Keratinocyte (primary cell): ENCODE results near the gene ETHE1. TPM values are rescaled to one million over a fixed set of nuclear protein-coding genes. Genes with fewer than 3 reads are reported as not detected.

Source experiments
- DNase-seq: peaks from one replicate; pipeline ENCODE4 v3.0.0-alpha.2; 2011; ENCODE audit warnings: low read depth, missing footprints, low spot score
- FAIRE-seq: peaks from 2 replicates; lab custom pipeline; 2011; peaks lifted over from hg19 to GRCh38; lab: Jason Lieb, UNC
- H2AFZ ChIP-seq: 2 replicates; pipeline ENCODE4 v1.6.0; 2012; ENCODE audit warnings: low read length, control low read depth, inconsistent platforms; ENCODE audit not compliant: control insufficient read depth
- H3K27ac ChIP-seq: 2 replicates; pipeline ENCODE4 v1.5.1; 2011; ENCODE audit warnings: low read length; ENCODE audit not compliant: control insufficient read depth, insufficient read depth
- H3K27me3 ChIP-seq: 3 replicates; pipeline ENCODE4 v1.6.0; 2011; ENCODE audit warnings: low read length; ENCODE audit not compliant: control insufficient read depth, insufficient read depth; ENCODE audit errors: extremely low read depth
- H3K36me3 ChIP-seq, 2 experiments: 2 replicates in 1 of 2; 3 replicates in 1 of 2; pipeline ENCODE4 v1.5.1; 2011; ENCODE audit warnings: low read length in 2 of 2, mild to moderate bottlenecking in 1 of 2; ENCODE audit not compliant: control insufficient read depth in 2 of 2, insufficient read depth in 2 of 2; ENCODE audit errors: extremely low read depth in 1 of 2
- H3K4me1 ChIP-seq: 3 replicates; pipeline ENCODE4 v1.5.1; 2011; ENCODE audit warnings: low read length; ENCODE audit not compliant: control insufficient read depth, insufficient read depth; ENCODE audit errors: extremely low read depth
- H3K4me2 ChIP-seq: 3 replicates; pipeline ENCODE4 v1.6.0; 2011; ENCODE audit warnings: low read depth, low read length; ENCODE audit not compliant: control insufficient read depth, insufficient read depth; ENCODE audit errors: extremely low read depth
- H3K4me3 ChIP-seq, 3 experiments: fragments of 200-600 bp in 1 of 3; sonication (generic) in 1 of 3; 2 replicates in 2 of 3; 3 replicates in 1 of 3; pipeline ENCODE4 v1.5.1; 2011 to 2016; ENCODE audit warnings: low read length in 3 of 3, mild to moderate bottlenecking in 3 of 3, control low read depth in 2 of 3, inconsistent platforms in 1 of 3, low read depth in 1 of 3, mixed read lengths in 1 of 3, mixed run types in 1 of 3, moderate library complexity in 1 of 3; ENCODE audit not compliant: control insufficient read depth in 2 of 3, insufficient read depth in 2 of 3; ENCODE audit errors: extremely low read depth in 1 of 3
- H3K79me2 ChIP-seq: 2 replicates; pipeline ENCODE4 v1.6.0; 2012; ENCODE audit warnings: low read length; ENCODE audit not compliant: control insufficient read depth, insufficient read depth
- H3K9ac ChIP-seq: 3 replicates; pipeline ENCODE4 v1.6.0; 2011; ENCODE audit warnings: low read length; ENCODE audit not compliant: control insufficient read depth, insufficient read depth; ENCODE audit errors: extremely low read depth
- H3K9me1 ChIP-seq: 3 replicates; pipeline ENCODE4 v1.6.0; 2011; ENCODE audit warnings: low read length; ENCODE audit not compliant: control insufficient read depth, insufficient read depth; ENCODE audit errors: extremely low read depth
- H3K9me3 ChIP-seq: 2 replicates; pipeline ENCODE4 v1.5.1; 2012; ENCODE audit warnings: low read depth, low read length; ENCODE audit not compliant: control insufficient read depth
- H4K20me1 ChIP-seq: 3 replicates; pipeline ENCODE4 v1.6.0; 2011; ENCODE audit warnings: low read length; ENCODE audit not compliant: control insufficient read depth, insufficient read depth; ENCODE audit errors: extremely low read depth
- EZH2 ChIP-seq: IDR thresholded peaks from one replicate; pipeline ENCODE4 v1.6.1; 2012; ENCODE audit warnings: inconsistent platforms, mild to moderate bottlenecking, low read length, moderate library complexity
- dilution Hi-C: fragments of 300-500 bp; cut with MboI; formaldehyde crosslinking; loops from one replicate; pipeline ENCODE4 v1.7.0; 2020; ENCODE audit warnings: low sequenced_read_pairs; ENCODE audit not compliant: extremely low pct_ligation_motif_present
- polyA plus RNA-seq, 5 experiments: library from polyadenylated mRNA; depleted of rRNA in 3 of 5; stranded (reverse) in 3 of 5; stranded (forward) in 1 of 5; unstranded in 1 of 5; fragments of >200 nt; gene quantifications; 1 replicate in 1 of 5; 2 replicates in 3 of 5; 3 replicates in 1 of 5; pipeline versions ENCODE4 v1.2.1 to v1.2.3, GENCODE V29; 2011 to 2012; ENCODE audit warnings: missing spikeins in 2 of 5, low read depth in 1 of 5, low replicate concordance in 1 of 5
- TF ChIP-seq, protein P1 (sequence below), 3 experiments: IDR thresholded peaks in 1 of 3; conservative IDR thresholded peaks in 1 of 3; optimal IDR thresholded peaks in 1 of 3; 2 replicates in 2 of 3; 3 replicates in 1 of 3; pipeline versions ENCODE3 to v1.5.1; 2011; ENCODE audit warnings: low read length in 3 of 3, mild to moderate bottlenecking in 3 of 3, moderate library complexity in 2 of 3, control low read depth in 1 of 3, inconsistent platforms in 1 of 3; ENCODE audit not compliant: insufficient read depth in 2 of 3; ENCODE audit errors: extremely low read depth in 1 of 3

The ETHE1 gene
- polyA plus RNA-seq, 1 donor (not counting 4 experiments of a cell fraction or from before 2014, with no cell fraction given): 234 TPM

GRCh38 chr19:43501661-43502418 lies 25.2 kb downstream of the ETHE1 start:
- TF ChIP-seq, protein P1, sequence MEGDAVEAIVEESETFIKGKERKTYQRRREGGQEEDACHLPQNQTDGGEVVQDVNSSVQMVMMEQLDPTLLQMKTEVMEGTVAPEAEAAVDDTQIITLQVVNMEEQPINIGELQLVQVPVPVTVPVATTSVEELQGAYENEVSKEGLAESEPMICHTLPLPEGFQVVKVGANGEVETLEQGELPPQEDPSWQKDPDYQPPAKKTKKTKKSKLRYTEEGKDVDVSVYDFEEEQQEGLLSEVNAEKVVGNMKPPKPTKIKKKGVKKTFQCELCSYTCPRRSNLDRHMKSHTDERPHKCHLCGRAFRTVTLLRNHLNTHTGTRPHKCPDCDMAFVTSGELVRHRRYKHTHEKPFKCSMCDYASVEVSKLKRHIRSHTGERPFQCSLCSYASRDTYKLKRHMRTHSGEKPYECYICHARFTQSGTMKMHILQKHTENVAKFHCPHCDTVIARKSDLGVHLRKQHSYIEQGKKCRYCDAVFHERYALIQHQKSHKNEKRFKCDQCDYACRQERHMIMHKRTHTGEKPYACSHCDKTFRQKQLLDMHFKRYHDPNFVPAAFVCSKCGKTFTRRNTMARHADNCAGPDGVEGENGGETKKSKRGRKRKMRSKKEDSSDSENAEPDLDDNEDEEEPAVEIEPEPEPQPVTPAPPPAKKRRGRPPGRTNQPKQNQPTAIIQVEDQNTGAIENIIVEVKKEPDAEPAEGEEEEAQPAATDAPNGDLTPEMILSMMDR (optimal IDR thresholded peaks at IDR 0.05 in 1 of 3, IDR thresholded peaks at IDR 0.05 in 1 of 3, conservative IDR thresholded peaks at IDR 0.05 in 1 of 3; ENCODE audit: extremely low read depth in 1 of 3, insufficient read depth in 2 of 3, low read length in 3 of 3): no peak
- TF ChIP-seq EZH2: no peak
- H3K27ac ChIP-seq: no peak overlapping the region
- H3K9me1 ChIP-seq: no peaks in the 10 kb centered on the region
- H4K20me1 ChIP-seq: no peaks in the 10 kb centered on the region
- no peak overlapping the region for H3K4me3 ChIP-seq
- no peaks in the 10 kb centered on the region for H3K27me3 ChIP-seq
- H3K79me2 ChIP-seq: peaks cover 13% of the 10 kb centered on the region
- no peaks in the 10 kb centered on the region for H3K9me3 ChIP-seq
- H3K4me1 ChIP-seq: peaks cover 8% of the 10 kb centered on the region
- H2AFZ ChIP-seq: no peak overlapping the region
- no peak for DNase-seq
- dilution Hi-C loops: no loop called here
- no peak for FAIRE-seq
- no peak overlapping the region for H3K4me2 ChIP-seq
- peaks cover 7 to 20% of the 10 kb centered on the region in 2 experiments for H3K36me3 ChIP-seq
- no peak overlapping the region for H3K9ac ChIP-seq

DNA sequence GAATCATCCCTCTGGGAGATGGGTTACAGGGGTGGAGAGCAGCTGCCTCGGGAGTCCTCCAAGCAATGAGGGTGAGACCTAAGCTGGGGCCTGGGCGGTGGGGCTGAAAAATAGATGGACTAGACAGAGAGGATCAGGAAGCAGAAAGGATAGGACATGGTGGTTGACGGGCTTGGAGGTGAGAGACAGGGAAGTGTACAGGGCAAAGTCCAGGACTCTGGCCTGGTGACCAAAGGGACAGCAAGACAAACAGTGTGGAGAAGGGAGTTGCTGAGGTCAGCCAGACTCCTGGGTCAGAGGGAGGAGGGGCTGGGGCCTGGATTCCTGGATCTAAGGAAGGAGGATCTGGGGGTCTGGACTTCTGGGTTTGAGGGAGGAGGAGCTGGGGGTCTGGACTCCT lies 28.0 kb downstream of the ETHE1 start:
- no peaks in the 10 kb centered on the region for H3K9me1 ChIP-seq
- no peak for FAIRE-seq
- H3K4me2 ChIP-seq: no peak overlapping the region

More for the DNA sequence above, 28.0 kb downstream of the ETHE1 start:
- Histone ChIP-seq H3K79me2 (peaks cover 13% of the 10 kb centered on the region), H2AFZ (no peak overlapping the region), H3K9me3 (no peaks in the 10 kb centered on the region), H3K4me3 (no peak overlapping the region), H3K27me3 (no peaks in the 10 kb centered on the region), H3K36me3 (peaks cover 20 to 26% of the 10 kb centered on the region in 2 experiments), H4K20me1 (no peaks in the 10 kb centered on the region), H3K9ac (no peak overlapping the region), H3K4me1 (peaks cover 8% of the 10 kb centered on the region), H3K27ac (no peak overlapping the region)
- dilution Hi-C loops: no loop called here
- TF ChIP-seq EZH2: no peak
- TF ChIP-seq, protein P1 (optimal IDR thresholded peaks at IDR 0.05 in 1 of 3, IDR thresholded peaks at IDR 0.05 in 1 of 3, conservative IDR thresholded peaks at IDR 0.05 in 1 of 3; ENCODE audit: extremely low read depth in 1 of 3, insufficient read depth in 2 of 3, low read length in 3 of 3): no peak
- DNase-seq: no peak
